ENCODE results near the gene DSG2. TPM values are rescaled to one million over a fixed set of nuclear protein-coding genes. Genes with fewer than 3 reads are reported as not detected.

The DSG2 gene
- total RNA-seq, 1 experiment from 2014 or later, result 12.1 TPM

DNA sequence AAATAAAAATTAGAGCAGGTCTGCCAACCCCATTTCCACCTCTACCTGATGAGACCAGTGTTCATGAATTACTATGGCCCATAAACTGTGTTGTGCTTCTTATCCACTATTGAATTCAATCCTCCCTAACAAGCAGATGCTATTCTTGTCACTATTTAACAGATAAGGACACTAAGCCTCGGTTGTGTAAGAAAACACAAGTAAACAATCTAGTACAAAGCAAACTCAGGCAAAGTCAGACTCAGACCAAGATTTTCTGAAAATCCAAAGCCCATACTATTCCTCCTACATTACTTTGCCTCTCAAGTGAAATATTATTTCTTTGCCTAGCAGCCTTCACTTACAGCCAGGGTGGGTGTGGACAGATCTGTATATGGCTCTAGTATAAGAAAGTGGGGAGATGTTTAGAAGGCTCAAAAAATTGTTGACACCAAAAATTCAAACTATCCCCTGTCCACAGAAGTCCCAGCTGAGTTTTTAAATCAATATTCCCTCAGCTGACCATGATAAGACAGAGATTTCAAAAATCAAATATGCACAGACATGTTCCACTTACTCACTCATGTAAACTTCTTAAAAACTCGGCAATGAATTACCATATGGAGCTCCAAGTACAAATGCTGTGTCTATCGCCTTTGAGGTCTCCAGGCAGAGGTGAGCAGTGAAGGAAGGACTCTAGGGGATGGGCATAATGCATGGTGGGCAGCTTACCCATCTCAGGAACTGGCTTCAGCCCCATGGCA is 77.7 kb downstream of the DSG2 start:
- Histone ChIP-seq H3K27me3 (ENCODE audit: control insufficient read depth, insufficient read depth, low read length) (no peaks in the 10 kb centered on the region), H3K4me1 (ENCODE audit: control insufficient read depth, insufficient read depth, low read length) (no peaks in the 10 kb centered on the region), H3K4me3 (ENCODE audit: low read depth in 2 of 2, low read length in 2 of 2) (no peak overlapping the region), H3K9me3 (ENCODE audit: control insufficient read depth, insufficient read depth, low read depth, low read length) (no peaks in the 10 kb centered on the region), H3K27ac (ENCODE audit: low read length) (no peak overlapping the region), H3K36me3 (ENCODE audit: control insufficient read depth, insufficient read depth, low read length) (no peaks in the 10 kb centered on the region)
- no peak for DNase-seq (ENCODE audit: low read depth, low spot score)
- ChIA-PET POLR2A (no interaction called here), CTCF (no interaction called here)
- TF ChIP-seq, protein P1, sequence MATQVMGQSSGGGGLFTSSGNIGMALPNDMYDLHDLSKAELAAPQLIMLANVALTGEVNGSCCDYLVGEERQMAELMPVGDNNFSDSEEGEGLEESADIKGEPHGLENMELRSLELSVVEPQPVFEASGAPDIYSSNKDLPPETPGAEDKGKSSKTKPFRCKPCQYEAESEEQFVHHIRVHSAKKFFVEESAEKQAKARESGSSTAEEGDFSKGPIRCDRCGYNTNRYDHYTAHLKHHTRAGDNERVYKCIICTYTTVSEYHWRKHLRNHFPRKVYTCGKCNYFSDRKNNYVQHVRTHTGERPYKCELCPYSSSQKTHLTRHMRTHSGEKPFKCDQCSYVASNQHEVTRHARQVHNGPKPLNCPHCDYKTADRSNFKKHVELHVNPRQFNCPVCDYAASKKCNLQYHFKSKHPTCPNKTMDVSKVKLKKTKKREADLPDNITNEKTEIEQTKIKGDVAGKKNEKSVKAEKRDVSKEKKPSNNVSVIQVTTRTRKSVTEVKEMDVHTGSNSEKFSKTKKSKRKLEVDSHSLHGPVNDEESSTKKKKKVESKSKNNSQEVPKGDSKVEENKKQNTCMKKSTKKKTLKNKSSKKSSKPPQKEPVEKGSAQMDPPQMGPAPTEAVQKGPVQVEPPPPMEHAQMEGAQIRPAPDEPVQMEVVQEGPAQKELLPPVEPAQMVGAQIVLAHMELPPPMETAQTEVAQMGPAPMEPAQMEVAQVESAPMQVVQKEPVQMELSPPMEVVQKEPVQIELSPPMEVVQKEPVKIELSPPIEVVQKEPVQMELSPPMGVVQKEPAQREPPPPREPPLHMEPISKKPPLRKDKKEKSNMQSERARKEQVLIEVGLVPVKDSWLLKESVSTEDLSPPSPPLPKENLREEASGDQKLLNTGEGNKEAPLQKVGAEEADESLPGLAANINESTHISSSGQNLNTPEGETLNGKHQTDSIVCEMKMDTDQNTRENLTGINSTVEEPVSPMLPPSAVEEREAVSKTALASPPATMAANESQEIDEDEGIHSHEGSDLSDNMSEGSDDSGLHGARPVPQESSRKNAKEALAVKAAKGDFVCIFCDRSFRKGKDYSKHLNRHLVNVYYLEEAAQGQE (IDR thresholded peaks at IDR 0.05; ENCODE audit: insufficient read depth in 1 of 2, low read depth in 2 of 2, low read length in 1 of 2), result no peak
- TF ChIP-seq, protein P2, sequence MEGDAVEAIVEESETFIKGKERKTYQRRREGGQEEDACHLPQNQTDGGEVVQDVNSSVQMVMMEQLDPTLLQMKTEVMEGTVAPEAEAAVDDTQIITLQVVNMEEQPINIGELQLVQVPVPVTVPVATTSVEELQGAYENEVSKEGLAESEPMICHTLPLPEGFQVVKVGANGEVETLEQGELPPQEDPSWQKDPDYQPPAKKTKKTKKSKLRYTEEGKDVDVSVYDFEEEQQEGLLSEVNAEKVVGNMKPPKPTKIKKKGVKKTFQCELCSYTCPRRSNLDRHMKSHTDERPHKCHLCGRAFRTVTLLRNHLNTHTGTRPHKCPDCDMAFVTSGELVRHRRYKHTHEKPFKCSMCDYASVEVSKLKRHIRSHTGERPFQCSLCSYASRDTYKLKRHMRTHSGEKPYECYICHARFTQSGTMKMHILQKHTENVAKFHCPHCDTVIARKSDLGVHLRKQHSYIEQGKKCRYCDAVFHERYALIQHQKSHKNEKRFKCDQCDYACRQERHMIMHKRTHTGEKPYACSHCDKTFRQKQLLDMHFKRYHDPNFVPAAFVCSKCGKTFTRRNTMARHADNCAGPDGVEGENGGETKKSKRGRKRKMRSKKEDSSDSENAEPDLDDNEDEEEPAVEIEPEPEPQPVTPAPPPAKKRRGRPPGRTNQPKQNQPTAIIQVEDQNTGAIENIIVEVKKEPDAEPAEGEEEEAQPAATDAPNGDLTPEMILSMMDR (IDR thresholded peaks at IDR 0.05), result no peak
- no peak for TF ChIP-seq TCF7L2 (IDR thresholded peaks at IDR 0.05; ENCODE audit: low read depth, low read length)
- no TSS peak for BruUV-seq (replicated peaks)
- intact Hi-C loops (cut with micrococcal nuclease; ENCODE audit: unreplicated experiment) (no loop called here), in situ Hi-C loops (cut with HindIII; ENCODE audit: low pct_unique_long_range_greater_than_20kb, low sequenced_read_pairs) (no loop called here)
- ATAC-seq, result no peak

DNA sequence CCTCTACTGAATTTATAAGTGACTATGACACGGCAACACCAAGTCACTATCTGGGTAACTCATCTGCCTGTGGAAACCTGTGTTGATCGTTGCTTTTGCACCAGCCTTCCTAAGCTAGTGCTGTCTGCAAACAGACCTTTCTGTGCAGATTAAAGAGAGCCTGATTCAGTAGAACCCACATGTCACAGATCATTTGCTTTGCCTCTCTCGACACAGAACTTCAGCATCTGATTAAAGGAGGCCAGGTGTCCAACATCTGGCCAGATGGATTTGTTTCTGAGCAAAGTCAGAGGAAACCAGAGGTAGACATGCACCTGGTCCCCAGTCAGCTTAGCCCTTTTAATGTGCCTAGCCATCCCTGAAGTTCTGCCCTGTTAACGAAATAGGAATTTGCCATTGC is 78.7 kb downstream of the DSG2 start:
- Histone ChIP-seq H3K4me1 (ENCODE audit: control insufficient read depth, insufficient read depth, low read length) (no peaks in the 10 kb centered on the region), H3K27me3 (ENCODE audit: control insufficient read depth, insufficient read depth, low read length) (no peaks in the 10 kb centered on the region), H3K9me3 (ENCODE audit: control insufficient read depth, insufficient read depth, low read depth, low read length) (no peaks in the 10 kb centered on the region), H3K4me3 (ENCODE audit: low read depth in 2 of 2, low read length in 2 of 2) (no peak overlapping the region), H3K27ac (ENCODE audit: low read length) (no peak overlapping the region), H3K36me3 (ENCODE audit: control insufficient read depth, insufficient read depth, low read length) (no peaks in the 10 kb centered on the region)
- in situ Hi-C loops (cut with HindIII; ENCODE audit: low pct_unique_long_range_greater_than_20kb, low sequenced_read_pairs) (no loop called here), intact Hi-C loops (cut with micrococcal nuclease; ENCODE audit: unreplicated experiment) (no loop called here)
- POLR2A ChIA-PET, result no interaction called here
- TF ChIP-seq SIN3A (IDR thresholded peaks at IDR 0.05; ENCODE audit: borderline replicate concordance, insufficient read depth, low read depth, low read length), result no peak
- DNase-seq (ENCODE audit: low read depth, low spot score), result no peak
- ATAC-seq, result no peak
- CTCF ChIA-PET, result no interaction called here
- no TSS peak for BruUV-seq (replicated peaks)

DNA sequence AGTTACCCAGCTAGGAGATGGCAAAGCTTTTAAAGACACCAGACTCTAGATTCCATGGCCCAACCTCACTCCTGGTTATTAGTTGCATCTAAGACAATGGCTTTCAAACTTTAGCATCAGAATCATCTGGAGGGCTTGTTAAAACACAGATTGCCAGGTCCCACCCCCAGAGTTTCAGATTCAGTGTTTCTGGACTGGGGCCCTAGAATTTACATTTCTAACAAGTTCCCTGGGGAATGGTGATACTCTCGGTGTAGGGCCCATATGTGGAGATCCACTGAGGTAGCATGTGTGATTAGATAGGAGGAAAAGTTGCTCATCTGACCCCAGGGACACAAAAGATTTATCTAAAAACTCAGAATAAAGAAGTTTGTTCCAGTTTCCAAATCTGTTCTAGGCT is 79.2 kb downstream of the DSG2 start:
- Histone ChIP-seq H3K4me3 (ENCODE audit: low read depth in 2 of 2, low read length in 2 of 2) (no peak overlapping the region), H3K27ac (ENCODE audit: low read length) (no peak overlapping the region), H3K4me1 (ENCODE audit: control insufficient read depth, insufficient read depth, low read length) (no peaks in the 10 kb centered on the region), H3K36me3 (ENCODE audit: control insufficient read depth, insufficient read depth, low read length) (no peaks in the 10 kb centered on the region), H3K27me3 (ENCODE audit: control insufficient read depth, insufficient read depth, low read length) (no peaks in the 10 kb centered on the region), H3K9me3 (ENCODE audit: control insufficient read depth, insufficient read depth, low read depth, low read length) (no peaks in the 10 kb centered on the region)
- DNase-seq (ENCODE audit: low read depth, low spot score), result no peak
- ATAC-seq, result no peak
- intact Hi-C loops (cut with micrococcal nuclease; ENCODE audit: unreplicated experiment) (no loop called here), in situ Hi-C loops (cut with HindIII; ENCODE audit: low pct_unique_long_range_greater_than_20kb, low sequenced_read_pairs) (no loop called here)
- TF ChIP-seq, protein P1 (IDR thresholded peaks at IDR 0.05; ENCODE audit: insufficient read depth in 1 of 2, low read depth in 2 of 2, low read length in 1 of 2), result no peak
- TF ChIP-seq POLR2AphosphoS5 (IDR thresholded peaks at IDR 0.05; ENCODE audit: low read depth, low read length) (no peak), TCF7L2 (IDR thresholded peaks at IDR 0.05; ENCODE audit: low read depth, low read length) (no peak), SIN3A (IDR thresholded peaks at IDR 0.05; ENCODE audit: borderline replicate concordance, insufficient read depth, low read depth, low read length) (no peak)
- TF ChIP-seq, protein P2 (IDR thresholded peaks at IDR 0.05), result no peak
- POLR2A ChIA-PET, result no interaction called here
- no TSS peak for BruUV-seq (replicated peaks)
- CTCF ChIA-PET, result no interaction called here

Data from Panc1 (cell line).